ENCODE measurements around the gene RAI1. TPM values are rescaled to one million over a fixed set of nuclear protein-coding genes. Genes with fewer than 3 reads are reported as not detected.
A peak's percentile ranks its signal among the peaks of the same experiment; 100 is the strongest.

The RAI1 gene
- total and polyA plus RNA-seq, 2 of the 13 experiments (the other 11 are each of a cell fraction or from before 2014, with no cell fraction given): 3.4 to 5.2 TPM

DNA sequence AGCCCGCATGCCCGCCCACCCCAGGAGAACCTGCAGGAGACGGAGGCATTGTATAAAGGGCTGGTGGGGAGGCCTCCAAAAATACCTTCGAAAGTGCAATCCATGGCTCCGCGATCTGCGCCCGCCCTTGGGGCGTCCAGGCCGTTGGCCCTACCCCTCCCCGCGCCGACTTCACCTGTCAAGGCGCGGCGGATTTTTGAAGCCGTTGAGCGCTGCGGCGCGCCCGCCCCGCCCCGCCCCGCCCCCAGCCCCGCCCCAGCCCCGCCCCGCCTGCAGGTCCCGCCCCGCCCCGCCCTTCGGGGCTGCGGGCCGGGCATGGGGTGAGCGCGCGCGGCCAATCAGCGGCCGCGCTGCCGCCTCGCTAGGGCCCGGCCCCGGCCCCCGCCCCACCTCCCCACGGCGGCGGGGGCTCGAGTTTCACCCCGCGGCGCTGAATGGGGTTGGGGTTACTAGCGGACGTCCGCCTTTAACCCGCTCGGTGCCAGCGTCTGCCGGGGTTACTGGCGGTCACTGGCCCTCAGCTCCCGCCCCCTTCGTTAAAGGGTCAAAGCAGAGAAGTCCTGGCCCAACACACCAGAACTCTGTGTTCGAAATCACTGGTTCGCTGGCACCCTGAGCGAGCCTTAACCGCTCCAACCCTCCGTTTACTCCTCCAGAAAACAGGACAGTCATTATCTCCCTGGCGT, 142.3 kb downstream of the RAI1 start:
- FAIRE-seq: peak; percentile 60
- WGBS (ENCODE audit: low lambda C conversion rate): 28% methylated on average over 5 of the region's 69 CpGs
- 0 out of 2 replicates have a peak, but pooled peaks have one; percentile 27 for TF ChIP-seq KDM6A (CRISPR knock-in tag; IDR thresholded peaks at IDR 0.05; ENCODE audit: low read depth)
- TF ChIP-seq NCOA2 (CRISPR knock-in tag; IDR thresholded peaks at IDR 0.05): peak; percentile 65; the same call in 1 of the 2 replicates
- TF ChIP-seq, protein P1, sequence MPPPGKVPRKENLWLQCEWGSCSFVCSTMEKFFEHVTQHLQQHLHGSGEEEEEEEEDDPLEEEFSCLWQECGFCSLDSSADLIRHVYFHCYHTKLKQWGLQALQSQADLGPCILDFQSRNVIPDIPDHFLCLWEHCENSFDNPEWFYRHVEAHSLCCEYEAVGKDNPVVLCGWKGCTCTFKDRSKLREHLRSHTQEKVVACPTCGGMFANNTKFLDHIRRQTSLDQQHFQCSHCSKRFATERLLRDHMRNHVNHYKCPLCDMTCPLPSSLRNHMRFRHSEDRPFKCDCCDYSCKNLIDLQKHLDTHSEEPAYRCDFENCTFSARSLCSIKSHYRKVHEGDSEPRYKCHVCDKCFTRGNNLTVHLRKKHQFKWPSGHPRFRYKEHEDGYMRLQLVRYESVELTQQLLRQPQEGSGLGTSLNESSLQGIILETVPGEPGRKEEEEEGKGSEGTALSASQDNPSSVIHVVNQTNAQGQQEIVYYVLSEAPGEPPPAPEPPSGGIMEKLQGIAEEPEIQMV (CRISPR knock-in tag; IDR thresholded peaks at IDR 0.05; ENCODE audit: low read depth): 0 out of 2 replicates have a peak, but pooled peaks have one; percentile 35
- TF ChIP-seq ZNF572 (CRISPR knock-in tag; IDR thresholded peaks at IDR 0.05): no peak
- TF ChIP-seq NKX3-1 (CRISPR knock-in tag; IDR thresholded peaks at IDR 0.05): no peak
- peak; percentile 61; the same call in 1 of the 2 replicates for TF ChIP-seq SIX1 (CRISPR knock-in tag; IDR thresholded peaks at IDR 0.05; ENCODE audit: borderline replicate concordance)
- TF ChIP-seq ZNF33B (CRISPR knock-in tag; IDR thresholded peaks at IDR 0.05): 0 out of 2 replicates have a peak, but pooled peaks have one; percentile 13
- TF ChIP-seq, protein P2, sequence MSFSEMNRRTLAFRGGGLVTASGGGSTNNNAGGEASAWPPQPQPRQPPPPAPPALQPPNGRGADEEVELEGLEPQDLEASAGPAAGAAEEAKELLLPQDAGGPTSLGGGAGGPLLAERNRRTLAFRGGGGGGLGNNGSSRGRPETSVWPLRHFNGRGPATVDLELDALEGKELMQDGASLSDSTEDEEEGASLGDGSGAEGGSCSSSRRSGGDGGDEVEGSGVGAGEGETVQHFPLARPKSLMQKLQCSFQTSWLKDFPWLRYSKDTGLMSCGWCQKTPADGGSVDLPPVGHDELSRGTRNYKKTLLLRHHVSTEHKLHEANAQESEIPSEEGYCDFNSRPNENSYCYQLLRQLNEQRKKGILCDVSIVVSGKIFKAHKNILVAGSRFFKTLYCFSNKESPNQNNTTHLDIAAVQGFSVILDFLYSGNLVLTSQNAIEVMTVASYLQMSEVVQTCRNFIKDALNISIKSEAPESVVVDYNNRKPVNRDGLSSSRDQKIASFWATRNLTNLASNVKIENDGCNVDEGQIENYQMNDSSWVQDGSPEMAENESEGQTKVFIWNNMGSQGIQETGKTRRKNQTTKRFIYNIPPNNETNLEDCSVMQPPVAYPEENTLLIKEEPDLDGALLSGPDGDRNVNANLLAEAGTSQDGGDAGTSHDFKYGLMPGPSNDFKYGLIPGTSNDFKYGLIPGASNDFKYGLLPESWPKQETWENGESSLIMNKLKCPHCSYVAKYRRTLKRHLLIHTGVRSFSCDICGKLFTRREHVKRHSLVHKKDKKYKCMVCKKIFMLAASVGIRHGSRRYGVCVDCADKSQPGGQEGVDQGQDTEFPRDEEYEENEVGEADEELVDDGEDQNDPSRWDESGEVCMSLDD (CRISPR knock-in tag; IDR thresholded peaks at IDR 0.05; ENCODE audit: borderline replicate concordance): 0 out of 2 replicates have a peak, but pooled peaks have one; percentile 48
- TF ChIP-seq, protein P3, sequence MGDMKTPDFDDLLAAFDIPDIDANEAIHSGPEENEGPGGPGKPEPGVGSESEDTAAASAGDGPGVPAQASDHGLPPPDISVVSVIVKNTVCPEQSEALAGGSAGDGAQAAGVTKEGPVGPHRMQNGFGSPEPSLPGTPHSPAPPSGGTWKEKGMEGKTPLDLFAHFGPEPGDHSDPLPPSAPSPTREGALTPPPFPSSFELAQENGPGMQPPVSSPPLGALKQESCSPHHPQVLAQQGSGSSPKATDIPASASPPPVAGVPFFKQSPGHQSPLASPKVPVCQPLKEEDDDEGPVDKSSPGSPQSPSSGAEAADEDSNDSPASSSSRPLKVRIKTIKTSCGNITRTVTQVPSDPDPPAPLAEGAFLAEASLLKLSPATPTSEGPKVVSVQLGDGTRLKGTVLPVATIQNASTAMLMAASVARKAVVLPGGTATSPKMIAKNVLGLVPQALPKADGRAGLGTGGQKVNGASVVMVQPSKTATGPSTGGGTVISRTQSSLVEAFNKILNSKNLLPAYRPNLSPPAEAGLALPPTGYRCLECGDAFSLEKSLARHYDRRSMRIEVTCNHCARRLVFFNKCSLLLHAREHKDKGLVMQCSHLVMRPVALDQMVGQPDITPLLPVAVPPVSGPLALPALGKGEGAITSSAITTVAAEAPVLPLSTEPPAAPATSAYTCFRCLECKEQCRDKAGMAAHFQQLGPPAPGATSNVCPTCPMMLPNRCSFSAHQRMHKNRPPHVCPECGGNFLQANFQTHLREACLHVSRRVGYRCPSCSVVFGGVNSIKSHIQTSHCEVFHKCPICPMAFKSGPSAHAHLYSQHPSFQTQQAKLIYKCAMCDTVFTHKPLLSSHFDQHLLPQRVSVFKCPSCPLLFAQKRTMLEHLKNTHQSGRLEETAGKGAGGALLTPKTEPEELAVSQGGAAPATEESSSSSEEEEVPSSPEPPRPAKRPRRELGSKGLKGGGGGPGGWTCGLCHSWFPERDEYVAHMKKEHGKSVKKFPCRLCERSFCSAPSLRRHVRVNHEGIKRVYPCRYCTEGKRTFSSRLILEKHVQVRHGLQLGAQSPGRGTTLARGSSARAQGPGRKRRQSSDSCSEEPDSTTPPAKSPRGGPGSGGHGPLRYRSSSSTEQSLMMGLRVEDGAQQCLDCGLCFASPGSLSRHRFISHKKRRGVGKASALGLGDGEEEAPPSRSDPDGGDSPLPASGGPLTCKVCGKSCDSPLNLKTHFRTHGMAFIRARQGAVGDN (CRISPR knock-in tag; IDR thresholded peaks at IDR 0.05): peak; percentile 77
- TF ChIP-seq ZZZ3 (CRISPR knock-in tag; IDR thresholded peaks at IDR 0.05; ENCODE audit: borderline replicate concordance): no peak
- TF ChIP-seq RBAK (CRISPR knock-in tag; IDR thresholded peaks at IDR 0.05): no peak
- 0 out of 2 replicates have a peak, but pooled peaks have one; percentile 57 for TF ChIP-seq SIN3A (IDR thresholded peaks at IDR 0.05; ENCODE audit: borderline replicate concordance, low read depth, low read length)
- TF ChIP-seq SALL2 (CRISPR knock-in tag; IDR thresholded peaks at IDR 0.05): 0 out of 2 replicates have a peak, but pooled peaks have one; percentile 42

More for the DNA sequence above, 142.3 kb downstream of the RAI1 start:
- ChIA-PET POLR2A (interaction anchor here (1.5 to 8.6 kb wide), 2 partner anchors 7 to 14 kb away, joined by 3 to 69 read pairs; partner anchors contain the start of gene SREBF1), CTCF (ENCODE audit: low intra/inter-chr PET ratio, low total read pairs) (no interaction called here)
- intact Hi-C loops (cut with micrococcal nuclease; ENCODE audit: unreplicated experiment): no loop called here
- peak overlapping the region; percentile 74 for H3K9ac ChIP-seq (ENCODE audit: insufficient read depth, low read depth, low read length)
- in situ Hi-C loops (cut with HindIII; ENCODE audit: extremely low pct_ligation_motif_present, low pct_unique_long_range_greater_than_20kb): no loop called here
- H3K27ac ChIP-seq (ENCODE audit: extremely low read length, insufficient read depth, low read length): peak overlapping the region; percentile 93
- no peak overlapping the region for H2AFZ ChIP-seq (ENCODE audit: low read length)
- H3K4me3 ChIP-seq (replicated peaks in 1 of 3; ENCODE audit: insufficient read depth in 1 of 3, low read depth in 2 of 3, low read length in 3 of 3): peak overlapping the region; percentile 29 to 69 (median 48); a peak in 5 of 6 replicates
- DNase-seq (ENCODE audit: low spot score): peak; percentile 81
- H3K9me3 ChIP-seq (ENCODE audit: low read length): no peaks in the 10 kb centered on the region
- H3K36me3 ChIP-seq (replicated peaks in 1 of 2; ENCODE audit: control insufficient read depth in 1 of 2, insufficient read depth in 2 of 2, low read length in 2 of 2): peaks cover 31 to 62% of the 10 kb centered on the region in 2 experiments
- H4K20me1 ChIP-seq (ENCODE audit: insufficient read depth, low read length): peaks cover 69% of the 10 kb centered on the region
- peak overlapping the region; percentile 83 for H3K4me2 ChIP-seq (ENCODE audit: low read depth, low read length)
- peaks cover 97% of the 10 kb centered on the region for H3K4me1 ChIP-seq (ENCODE audit: insufficient read depth, low read length)
- no peaks in the 10 kb centered on the region for H3K27me3 ChIP-seq (ENCODE audit: control insufficient read depth in 1 of 2, insufficient read depth in 2 of 2, low read length in 2 of 2)
- no TSS peak for BruUV-seq (replicated peaks)
- ATAC-seq: peak; percentile 79
- peaks cover 77% of the 10 kb centered on the region for H3K79me2 ChIP-seq (ENCODE audit: insufficient read depth, low read length)

Data from HepG2 (cell line).